ENCODE measurements around the gene PIK3R1. TPM values are rescaled to one million over a fixed set of nuclear protein-coding genes. Genes with fewer than 3 reads are reported as not detected.

PIK3R1 gene
- total and polyA plus RNA-seq, 4 donors = 22.6 to 123 (median 47.3) TPM

- H3K9ac ChIP-seq (ENCODE audit: low read depth in 1 of 2, low read length in 2 of 2) = peak overlapping the region; percentile 84 to 90
- WGBS = 25% methylated on average over 4 of the region's 4 CpGs
Measured at GRCh38 chr5:68289498-68289897, 73.9 kb downstream of the PIK3R1 start.

GRCh38 chr5:68290260-68290674, 74.7 kb downstream of the PIK3R1 start:
- no peak for TF ChIP-seq MAX (IDR thresholded peaks at IDR 0.05)
- TF ChIP-seq RAD21 (IDR thresholded peaks at IDR 0.05) = peak in 1 of 2 donors; percentile 19
- TF ChIP-seq HNF4G (IDR thresholded peaks at IDR 0.05) = no peak
- no peak for TF ChIP-seq FOXA1 (IDR thresholded peaks at IDR 0.05)
- TF ChIP-seq EGR1 (IDR thresholded peaks at IDR 0.05; ENCODE audit: low read depth in 2 of 2) = no peak
- TF ChIP-seq, protein P1, sequence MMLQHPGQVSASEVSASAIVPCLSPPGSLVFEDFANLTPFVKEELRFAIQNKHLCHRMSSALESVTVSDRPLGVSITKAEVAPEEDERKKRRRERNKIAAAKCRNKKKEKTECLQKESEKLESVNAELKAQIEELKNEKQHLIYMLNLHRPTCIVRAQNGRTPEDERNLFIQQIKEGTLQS (IDR thresholded peaks at IDR 0.05) = no peak
- TF ChIP-seq YY1 (IDR thresholded peaks at IDR 0.05) = no peak
- TF ChIP-seq, protein P2, sequence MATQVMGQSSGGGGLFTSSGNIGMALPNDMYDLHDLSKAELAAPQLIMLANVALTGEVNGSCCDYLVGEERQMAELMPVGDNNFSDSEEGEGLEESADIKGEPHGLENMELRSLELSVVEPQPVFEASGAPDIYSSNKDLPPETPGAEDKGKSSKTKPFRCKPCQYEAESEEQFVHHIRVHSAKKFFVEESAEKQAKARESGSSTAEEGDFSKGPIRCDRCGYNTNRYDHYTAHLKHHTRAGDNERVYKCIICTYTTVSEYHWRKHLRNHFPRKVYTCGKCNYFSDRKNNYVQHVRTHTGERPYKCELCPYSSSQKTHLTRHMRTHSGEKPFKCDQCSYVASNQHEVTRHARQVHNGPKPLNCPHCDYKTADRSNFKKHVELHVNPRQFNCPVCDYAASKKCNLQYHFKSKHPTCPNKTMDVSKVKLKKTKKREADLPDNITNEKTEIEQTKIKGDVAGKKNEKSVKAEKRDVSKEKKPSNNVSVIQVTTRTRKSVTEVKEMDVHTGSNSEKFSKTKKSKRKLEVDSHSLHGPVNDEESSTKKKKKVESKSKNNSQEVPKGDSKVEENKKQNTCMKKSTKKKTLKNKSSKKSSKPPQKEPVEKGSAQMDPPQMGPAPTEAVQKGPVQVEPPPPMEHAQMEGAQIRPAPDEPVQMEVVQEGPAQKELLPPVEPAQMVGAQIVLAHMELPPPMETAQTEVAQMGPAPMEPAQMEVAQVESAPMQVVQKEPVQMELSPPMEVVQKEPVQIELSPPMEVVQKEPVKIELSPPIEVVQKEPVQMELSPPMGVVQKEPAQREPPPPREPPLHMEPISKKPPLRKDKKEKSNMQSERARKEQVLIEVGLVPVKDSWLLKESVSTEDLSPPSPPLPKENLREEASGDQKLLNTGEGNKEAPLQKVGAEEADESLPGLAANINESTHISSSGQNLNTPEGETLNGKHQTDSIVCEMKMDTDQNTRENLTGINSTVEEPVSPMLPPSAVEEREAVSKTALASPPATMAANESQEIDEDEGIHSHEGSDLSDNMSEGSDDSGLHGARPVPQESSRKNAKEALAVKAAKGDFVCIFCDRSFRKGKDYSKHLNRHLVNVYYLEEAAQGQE (IDR thresholded peaks at IDR 0.05) = no peak
- no peak for TF ChIP-seq HNF4A (conservative IDR thresholded peaks at IDR 0.05)
- peaks cover 4 to 28% (median 26%) of the 10 kb centered on the region in 4 donors for H3K36me3 ChIP-seq (ENCODE audit: control insufficient read depth in 4 of 4, insufficient read depth in 3 of 4, low read depth in 1 of 4, low read length in 3 of 4)
- no peaks in the 10 kb centered on the region for H3K27me3 ChIP-seq (ENCODE audit: control insufficient read depth in 4 of 4, insufficient read depth in 4 of 4, low read length in 3 of 4)
- H3K4me1 ChIP-seq (ENCODE audit: control insufficient read depth in 4 of 4, insufficient read depth in 4 of 4, low read length in 3 of 4) = peaks cover 8 to 47% (median 36%) of the 10 kb centered on the region in 4 donors
- peak overlapping the region; percentile 35 to 71 (median 65) for H3K4me3 ChIP-seq (ENCODE audit: low read depth in 1 of 3, low read length in 3 of 3)
- peak overlapping the region; percentile 33 to 90 for H3K9ac ChIP-seq (ENCODE audit: low read depth in 1 of 2, low read length in 2 of 2)
- 31% methylated on average over 4 of the region's 4 CpGs for WGBS
- peak; percentile 66 for DNase-seq (ENCODE audit: low spot score)
- H3K27ac ChIP-seq (ENCODE audit: low read depth in 1 of 2, low read length in 2 of 2) = peak overlapping the region; percentile 85 to 94
- H3K9me3 ChIP-seq (ENCODE audit: control insufficient read depth in 4 of 4, low read length in 3 of 4) = no peaks in the 10 kb centered on the region

More at GRCh38 chr5:68289498-68289897, 73.9 kb downstream of the PIK3R1 start:
- H3K27me3 ChIP-seq (ENCODE audit: control insufficient read depth in 4 of 4, insufficient read depth in 4 of 4, low read length in 3 of 4) = no peaks in the 10 kb centered on the region
- peak overlapping the region; percentile 85 to 94 for H3K27ac ChIP-seq (ENCODE audit: low read depth in 1 of 2, low read length in 2 of 2)
- peak overlapping the region; percentile 35 to 71 (median 65) for H3K4me3 ChIP-seq (ENCODE audit: low read depth in 1 of 3, low read length in 3 of 3)
- peaks cover 1 to 23% (median 22%) of the 10 kb centered on the region in 4 donors for H3K36me3 ChIP-seq (ENCODE audit: control insufficient read depth in 4 of 4, insufficient read depth in 3 of 4, low read depth in 1 of 4, low read length in 3 of 4)
- TF ChIP-seq, protein P1 (IDR thresholded peaks at IDR 0.05) = peak; percentile 10
- TF ChIP-seq, protein P2 (IDR thresholded peaks at IDR 0.05) = no peak
- no peaks in the 10 kb centered on the region for H3K9me3 ChIP-seq (ENCODE audit: control insufficient read depth in 4 of 4, low read length in 3 of 4)
- no peak for DNase-seq (ENCODE audit: low spot score)
- peaks cover 8 to 54% (median 42%) of the 10 kb centered on the region in 4 donors for H3K4me1 ChIP-seq (ENCODE audit: control insufficient read depth in 4 of 4, insufficient read depth in 4 of 4, low read length in 3 of 4)
